GDM1 (cell line): Measurements from ENCODE around the gene EXOC3.
"Not testable (repeated sequence)": the region's sequence is repeated elsewhere in the genome, so short reads cannot be mapped to it uniquely, and the experiment has no call there.

Experiments
- DNase-seq: peaks from one replicate; lab custom pipeline; 2025; lab: John Stamatoyannopoulos, UW

The EXOC3 gene

GRCh38 chr5:502325-503079 is 59.5 kb downstream of the EXOC3 start:
- DNase-seq: no peak

- DNase-seq: no peak
These were observed 61.6 kb downstream of the EXOC3 start for GRCh38 chr5:504326-505154.

- no peak for DNase-seq
These were observed 63.1 kb downstream of the EXOC3 start for GRCh38 chr5:505951-506525.

GRCh38 chr5:507986-508575 is 65.1 kb downstream of the EXOC3 start:
- DNase-seq: not testable (repeated sequence)

- DNase-seq: no peak
These were observed 66.7 kb downstream of the EXOC3 start for GRCh38 chr5:509611-510185.

GRCh38 chr5:510521-510920 is 67.5 kb downstream of the EXOC3 start:
- DNase-seq: no peak

GRCh38 chr5:511476-511875 is 68.5 kb downstream of the EXOC3 start:
- DNase-seq: no peak

- no peak for DNase-seq
These were observed 70.5 kb downstream of the EXOC3 start for GRCh38 chr5:513216-514100.

GRCh38 chr5:514101-514485 is 71.1 kb downstream of the EXOC3 start:
- DNase-seq: no peak

GRCh38 chr5:514673-515072 is 71.7 kb downstream of the EXOC3 start:
- DNase-seq: no peak

GRCh38 chr5:515273-515836 is 72.4 kb downstream of the EXOC3 start:
- DNase-seq: no peak

- DNase-seq: no peak
These were observed 73.5 kb downstream of the EXOC3 start for GRCh38 chr5:516338-516925.
